CD4-positive, alpha-beta T cell treated with Interferon alpha-2 for 1 hour (primary cell): Measurements from ENCODE around the gene LGMN.
A peak's percentile ranks its signal among the peaks of the same experiment; 100 is the strongest.
"Not testable (repeated sequence)": the region's sequence is repeated elsewhere in the genome, so short reads cannot be mapped to it uniquely, and the experiment has no call there.

Source experiments
- DNase-seq, 2 donors: peaks; one replicate each; pipeline ENCODE4 v3.0.0-alpha.2; 2020 to 2022

LGMN gene

GRCh38 chr14:92748259-92749016, at the start of gene LGMN:
Gene LGMN, minus strand, starts transcription at chr14:92748627. Its CDS starts 15,841 bp downstream, at chr14:92732786.
- DNase-seq, result peak; percentile 89 to 90

GRCh38 chr14:92794961-92795360, 46.5 kb upstream of the LGMN start:
- DNase-seq, result no peak

- no peak for DNase-seq
Observed at GRCh38 chr14:92794547-92794941, 46.1 kb upstream of the LGMN start.

GRCh38 chr14:92793709-92794546, 45.5 kb upstream of the LGMN start, which contains the start of gene GOLGA5:
Gene GOLGA5, plus strand, starts transcription at chr14:92794305. Its CDS starts 3,133 bp downstream, at chr14:92797438.
- DNase-seq, result peak; percentile 98 to 99

- DNase-seq, result no peak
Observed at GRCh38 chr14:92792885-92793284, 44.5 kb upstream of the LGMN start.

GRCh38 chr14:92789457-92790089, 41.1 kb upstream of the LGMN start:
- DNase-seq, result no peak

GRCh38 chr14:92787554-92787953, 39.1 kb upstream of the LGMN start:
- no peak for DNase-seq

GRCh38 chr14:92786427-92786756, 38.0 kb upstream of the LGMN start:
- DNase-seq, result no peak

GRCh38 chr14:92785667-92786426, 37.4 kb upstream of the LGMN start:
- DNase-seq, result no peak

GRCh38 chr14:92783813-92784431, 35.5 kb upstream of the LGMN start:
- DNase-seq, result peak; percentile 42 to 68

- DNase-seq, result no peak
Observed at GRCh38 chr14:92781350-92781749, 32.9 kb upstream of the LGMN start.

- no peak for DNase-seq
Observed at GRCh38 chr14:92780444-92781232, 32.2 kb upstream of the LGMN start.

- not testable (repeated sequence) for DNase-seq
Observed at GRCh38 chr14:92778868-92779565, 30.6 kb upstream of the LGMN start.

- DNase-seq, result peak; percentile 30 to 57
Observed at GRCh38 chr14:92775292-92775691, 26.9 kb upstream of the LGMN start.

- DNase-seq, result no peak
Observed at GRCh38 chr14:92774572-92774971, 26.1 kb upstream of the LGMN start.

- no peak for DNase-seq
Observed at GRCh38 chr14:92770484-92770883, 22.1 kb upstream of the LGMN start.

- no peak for DNase-seq
Observed at GRCh38 chr14:92768795-92769194, 20.4 kb upstream of the LGMN start.

- peak; percentile 53 to 54 for DNase-seq
Observed at GRCh38 chr14:92768236-92768635, 19.8 kb upstream of the LGMN start.

GRCh38 chr14:92763666-92764631, 15.5 kb upstream of the LGMN start:
- DNase-seq, result not testable (repeated sequence)

- no peak for DNase-seq
Observed at GRCh38 chr14:92760524-92760805, 12.0 kb upstream of the LGMN start.
